Thymus (tissue), 11 donors: ENCODE measurements around the gene SIVA1. TPM values are rescaled to one million over a fixed set of nuclear protein-coding genes. Genes with fewer than 3 reads are reported as not detected.
"Not testable (repeated sequence)": the region's sequence is repeated elsewhere in the genome, so short reads cannot be mapped to it uniquely, and the experiment has no call there.

Experiments
- DNase-seq, 9 donors: peaks; one replicate each; pipeline ENCODE4 v3.0.0-alpha.2; 2013; ENCODE audit warnings: low spot score in 9 of 9, low read depth in 6 of 9, missing footprints in 1 of 9
- H3K27ac ChIP-seq, 2 donors: one replicate each; pipeline ENCODE4 v1.5.1; 2013; ENCODE audit warnings: control low read depth in 1 of 2, low read depth in 1 of 2, low read length in 1 of 2, mild to moderate bottlenecking in 1 of 2, moderate library complexity in 1 of 2
- H3K27me3 ChIP-seq, 2 donors: one replicate each; pipeline ENCODE4 v1.5.1; 2013; ENCODE audit warnings: low read length in 1 of 2; ENCODE audit not compliant: control insufficient read depth in 2 of 2, insufficient read depth in 1 of 2
- H3K36me3 ChIP-seq, 2 donors: one replicate each; pipeline ENCODE4 v1.5.1; 2013; ENCODE audit warnings: low read length in 1 of 2, mild to moderate bottlenecking in 1 of 2, moderate library complexity in 1 of 2; ENCODE audit not compliant: control insufficient read depth in 2 of 2, insufficient read depth in 2 of 2
- H3K4me1 ChIP-seq, 2 donors: one replicate each; pipeline ENCODE4 v1.5.1; 2013; ENCODE audit warnings: low read length in 2 of 2; ENCODE audit not compliant: control insufficient read depth in 2 of 2, insufficient read depth in 2 of 2
- H3K4me3 ChIP-seq, 2 donors: one replicate each; pipeline ENCODE4 v1.5.1; 2013; ENCODE audit warnings: low read length in 2 of 2, control low read depth in 1 of 2, mild to moderate bottlenecking in 1 of 2
- H3K9me3 ChIP-seq, 2 donors: one replicate each; pipeline ENCODE4 v1.5.1; 2013; ENCODE audit warnings: low read length in 1 of 2, mild to moderate bottlenecking in 1 of 2; ENCODE audit not compliant: control insufficient read depth in 2 of 2, insufficient read depth in 1 of 2
- WGBS: extraction: QIAGEN DNeasy Blood & Tissue Kit; methylation state at CpG from one replicate; pipeline ENCODE4 v1.1.7; 2013; 5-methylcytosine and 5-hydroxymethylcytosine counted together
- polyA plus RNA-seq: library from polyadenylated mRNA; stranded (reverse); fragments of 200-250 nt; gene quantifications from one replicate; pipeline ENCODE4 v1.2.3, GENCODE V29; 2013
- total RNA-seq: library from RNA; stranded (reverse); fragments of 120-200 nt; gene quantifications from one replicate; pipeline ENCODE4 v1.2.4, GENCODE V29; 2013
- donor health status: healthy.

The SIVA1 gene
- total and polyA plus RNA-seq, 2 donors, result 143 to 308 TPM

DNA sequence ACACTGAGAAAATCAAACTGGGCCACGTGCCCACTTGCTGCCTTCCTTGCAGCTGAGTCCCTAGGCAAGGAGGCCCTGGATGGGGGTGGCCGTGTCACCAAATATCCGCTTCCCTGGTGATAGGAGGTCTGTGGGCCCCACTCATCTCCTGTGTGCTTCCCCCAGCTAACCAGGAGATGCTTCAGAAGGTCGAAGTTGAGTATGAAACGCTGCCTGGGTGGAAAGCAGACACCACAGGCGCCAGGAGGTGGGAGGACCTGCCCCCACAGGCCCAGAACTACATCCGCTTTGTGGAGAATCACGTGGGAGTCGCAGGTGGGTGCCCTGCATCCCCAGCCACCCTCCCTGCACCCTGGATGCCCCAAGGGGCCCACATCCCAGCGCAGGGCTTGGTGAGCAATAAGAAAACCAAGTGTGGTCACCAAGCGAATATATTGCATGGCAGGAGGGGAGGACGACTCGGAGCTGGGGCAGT lies 6.8 kb upstream of the SIVA1 start:
- peak in 1 of 9 donors; percentile 62 for DNase-seq
- peaks cover 0 to 13% of the 10 kb centered on the region in 2 donors for H3K9me3 ChIP-seq

DNA sequence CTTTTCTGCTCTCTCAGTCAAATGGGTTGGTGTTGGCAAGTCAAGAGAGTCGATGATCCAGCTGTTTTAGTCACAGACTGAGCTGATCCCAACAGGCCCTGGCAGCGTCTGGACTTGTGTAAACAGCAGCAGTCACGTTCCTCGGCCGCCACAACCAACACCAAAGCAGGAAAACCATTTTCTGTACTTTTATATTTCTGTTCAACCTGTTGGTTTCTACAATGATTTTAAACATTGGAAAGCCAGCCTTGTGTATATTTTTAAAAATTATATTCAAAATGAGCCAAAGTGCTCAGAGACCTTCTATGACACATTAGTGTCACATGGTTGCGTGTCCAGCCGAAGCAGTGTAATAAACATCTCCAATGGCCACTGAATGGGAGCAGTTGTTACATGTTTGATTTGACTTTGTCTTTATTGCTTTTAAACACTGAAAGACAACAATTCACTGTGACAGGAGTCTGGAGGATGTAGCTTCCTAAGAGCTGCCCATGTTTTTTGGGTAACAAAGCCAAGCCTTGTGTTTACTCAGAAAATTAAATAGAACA lies 5.9 kb upstream of the SIVA1 start:
- WGBS, result 93% methylated on average over 7 of the region's 7 CpGs
- peak overlapping the region in 1 of 2 donors; percentile 49 for H3K27ac ChIP-seq
- no peak for DNase-seq

More for the DNA sequence above, 6.8 kb upstream of the SIVA1 start:
- H3K36me3 ChIP-seq, result no peaks in the 10 kb centered on the region
- H3K4me3 ChIP-seq, result no peak overlapping the region
- 81% methylated on average over 13 of the region's 13 CpGs for WGBS
- no peaks in the 10 kb centered on the region for H3K27me3 ChIP-seq
- peaks cover 0 to 48% of the 10 kb centered on the region in 2 donors for H3K4me1 ChIP-seq
- peak overlapping the region in 1 of 2 donors; percentile 74 for H3K27ac ChIP-seq

DNA sequence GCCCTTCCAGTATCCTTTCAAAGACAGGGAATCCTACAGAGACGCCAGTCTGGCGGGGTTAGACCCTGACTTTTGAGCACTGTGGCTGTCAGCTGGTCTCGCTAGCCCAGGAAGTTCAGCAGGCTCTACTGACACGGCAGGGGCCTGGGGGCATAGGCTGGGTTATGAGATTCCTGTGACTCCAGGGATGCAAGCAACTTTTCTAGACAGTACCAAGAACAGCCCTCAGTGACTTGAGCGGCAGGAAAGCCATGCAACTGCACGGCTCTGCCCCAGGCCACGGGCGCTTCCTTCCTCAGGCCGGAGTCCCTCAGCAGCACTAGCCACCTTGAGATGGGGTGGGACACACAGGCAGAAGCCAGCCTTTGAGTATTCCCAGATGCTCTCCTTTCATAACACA lies 5.1 kb upstream of the SIVA1 start:
- 81% methylated on average over 9 of the region's 9 CpGs for whole genome bisulfite sequencing
- Histone ChIP-seq H3K4me1 (peaks cover 4 to 54% of the 10 kb centered on the region in 2 donors), H3K36me3 (no peaks in the 10 kb centered on the region), H3K27ac (no peak overlapping the region), H3K4me3 (no peak overlapping the region), H3K9me3 (peaks cover 0 to 27% of the 10 kb centered on the region in 2 donors), H3K27me3 (no peaks in the 10 kb centered on the region)
- no peak for DNase-seq

More for the DNA sequence above, 5.9 kb upstream of the SIVA1 start:
- Histone ChIP-seq H3K4me1 (peaks cover 2 to 50% of the 10 kb centered on the region in 2 donors), H3K27me3 (no peaks in the 10 kb centered on the region), H3K9me3 (peaks cover 0 to 22% of the 10 kb centered on the region in 2 donors), H3K4me3 (no peak overlapping the region), H3K36me3 (no peaks in the 10 kb centered on the region)

DNA sequence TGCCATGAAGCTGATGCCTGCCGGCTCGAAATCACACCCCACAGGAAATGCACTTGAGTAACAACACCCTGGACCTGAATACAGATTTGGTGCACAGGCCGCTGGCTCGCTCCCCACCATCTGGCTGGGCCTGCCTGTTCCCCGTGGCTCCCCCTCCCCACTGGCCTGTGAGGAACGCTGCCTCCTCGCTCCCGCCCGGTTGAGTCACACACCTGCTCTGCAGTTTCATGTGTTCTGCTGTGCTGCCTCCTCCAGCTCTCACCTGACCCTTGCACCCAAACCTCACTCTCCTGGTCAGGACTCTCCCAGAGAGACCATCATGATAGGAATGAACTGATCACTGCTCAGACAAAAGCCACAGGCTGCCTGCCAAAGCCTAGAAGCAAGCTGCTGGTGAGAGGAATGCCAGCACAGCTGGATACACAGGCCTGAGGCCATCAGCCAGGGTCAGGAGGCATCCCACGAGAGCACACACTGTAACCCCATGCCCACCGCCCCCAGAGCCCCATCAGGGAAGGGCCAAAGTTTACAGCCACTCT lies 3.8 kb upstream of the SIVA1 start:
- H3K27me3 ChIP-seq, result no peaks in the 10 kb centered on the region
- WGBS, result 86% methylated on average over 11 of the region's 11 CpGs
- H3K36me3 ChIP-seq, result no peaks in the 10 kb centered on the region
- no peak for DNase-seq
- H3K9me3 ChIP-seq, result peaks cover 0 to 27% of the 10 kb centered on the region in 2 donors
- peaks cover 4 to 58% of the 10 kb centered on the region in 2 donors for H3K4me1 ChIP-seq
- no peak overlapping the region for H3K27ac ChIP-seq
- no peak overlapping the region for H3K4me3 ChIP-seq

DNA sequence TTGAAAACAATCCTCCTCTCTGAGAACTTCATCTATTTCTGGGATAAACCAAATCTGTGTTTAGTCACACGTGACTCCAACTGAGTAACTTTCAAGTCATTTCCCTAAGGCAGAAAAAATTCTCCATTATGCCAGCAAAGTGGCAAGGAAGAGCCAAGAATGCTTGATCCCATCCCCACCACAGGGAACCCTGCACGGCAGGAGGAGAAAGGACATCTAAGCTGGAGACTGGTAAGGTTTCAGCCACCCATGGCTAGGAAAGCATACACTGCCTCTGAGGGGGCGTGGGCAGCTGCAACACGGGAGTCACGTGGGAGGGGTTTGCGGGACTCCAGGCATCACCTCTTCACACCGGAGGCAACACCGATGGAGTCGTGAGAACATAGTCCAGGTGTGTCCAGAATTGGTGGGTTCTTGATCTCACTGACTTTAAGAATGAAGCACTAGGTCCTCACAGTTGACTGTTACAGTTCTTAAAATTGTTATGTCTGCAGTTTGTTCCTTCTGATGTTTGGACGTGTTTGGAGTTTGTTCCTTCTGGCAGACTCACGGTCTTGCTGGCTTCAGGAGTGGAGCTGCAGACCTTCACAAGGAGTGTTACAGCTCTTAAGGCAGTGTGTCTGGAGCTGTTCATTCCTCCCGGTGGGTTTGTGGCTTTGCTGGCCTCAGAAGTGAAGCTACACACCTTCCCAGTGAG lies 2.7 kb upstream of the SIVA1 start:
- Histone ChIP-seq H3K27ac (no peak overlapping the region), H3K4me1 (peaks cover 12 to 68% of the 10 kb centered on the region in 2 donors), H3K36me3 (peaks cover 0 to 9% of the 10 kb centered on the region in 2 donors), H3K4me3 (no peak overlapping the region), H3K27me3 (no peaks in the 10 kb centered on the region), H3K9me3 (peaks cover 0 to 27% of the 10 kb centered on the region in 2 donors)
- 96% methylated on average over 12 of the region's 12 CpGs for whole genome bisulfite sequencing
- no peak for DNase-seq

DNA sequence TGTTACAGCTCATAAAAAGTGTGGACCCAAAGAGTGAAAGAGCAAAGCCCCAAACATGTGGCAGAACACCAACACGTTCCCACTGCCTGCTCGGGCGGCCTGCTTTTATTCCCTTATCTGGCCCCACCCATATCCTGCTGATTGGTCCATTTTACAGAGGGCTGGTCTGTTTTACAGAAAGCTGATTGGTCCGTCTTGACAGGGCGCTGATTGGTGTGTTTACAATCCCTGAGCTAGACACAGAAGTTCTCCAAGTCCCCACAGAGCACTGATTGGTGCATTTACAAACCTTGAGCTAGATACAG lies 2.2 kb upstream of the SIVA1 start:
- not testable (repeated sequence) for H3K27ac ChIP-seq, H3K4me3 ChIP-seq, DNase-seq, H3K27me3 ChIP-seq
- Histone ChIP-seq H3K4me1 (peaks cover 17 to 68% of the 10 kb centered on the region in 2 donors), H3K9me3 (peaks cover 0 to 27% of the 10 kb centered on the region in 2 donors), H3K36me3 (peaks cover 0 to 14% of the 10 kb centered on the region in 2 donors)
- WGBS, result 97% methylated on average over 5 of the region's 5 CpGs

DNA sequence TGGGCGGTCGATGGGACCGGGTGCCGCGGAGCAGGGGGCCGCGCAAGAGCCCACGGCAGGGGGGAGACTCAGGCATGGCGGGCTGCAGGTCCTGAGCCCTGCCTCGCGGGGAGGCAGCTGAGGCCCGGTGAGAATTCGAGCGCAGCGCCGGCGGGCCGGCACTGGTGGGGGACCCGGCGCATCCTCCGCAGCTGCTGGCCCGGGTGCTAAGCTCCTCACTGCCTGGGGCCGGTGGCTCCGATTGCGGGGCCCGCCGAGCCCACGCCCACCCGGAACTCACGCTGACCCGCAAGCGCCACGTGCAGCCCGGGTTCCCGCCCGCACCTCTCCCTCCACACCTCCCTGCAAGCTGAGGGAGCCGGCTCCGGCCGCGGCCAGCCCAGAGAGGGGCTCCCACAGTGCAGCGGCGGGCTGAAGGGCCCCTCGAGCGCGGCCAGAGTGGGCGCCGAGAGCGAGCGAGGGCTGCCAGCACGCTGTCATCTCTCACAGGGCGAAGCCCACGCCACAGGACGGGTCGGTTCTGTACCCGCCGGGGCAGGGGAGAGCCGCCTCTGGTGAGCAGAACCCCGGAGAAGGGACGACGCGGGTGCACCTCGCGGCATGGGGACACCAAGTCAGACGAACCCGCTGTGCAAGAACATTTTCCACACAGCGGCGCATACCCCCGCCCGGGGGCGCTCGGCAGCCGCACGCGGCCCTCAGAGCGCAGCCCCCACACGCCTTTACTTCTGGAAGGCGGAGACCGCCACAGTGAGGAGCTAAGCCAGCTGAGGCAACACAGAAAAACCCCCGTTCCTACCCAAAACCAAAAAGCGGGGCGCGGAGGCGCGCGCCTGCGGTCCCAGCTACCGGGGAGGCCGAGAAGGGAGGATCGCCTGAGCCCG lies 1.2 kb upstream of the SIVA1 start:
- Histone ChIP-seq H3K9me3 (peaks cover 0 to 27% of the 10 kb centered on the region in 2 donors), H3K27me3 (no peaks in the 10 kb centered on the region), H3K4me3 (peak overlapping the region; percentile 90 to 97), H3K4me1 (peaks cover 28 to 68% of the 10 kb centered on the region in 2 donors), H3K36me3 (peaks cover 7 to 25% of the 10 kb centered on the region in 2 donors), H3K27ac (peak overlapping the region; percentile 67 to 96)
- WGBS, result 77% methylated on average over 90 of the region's 90 CpGs
- no peak for DNase-seq

DNA sequence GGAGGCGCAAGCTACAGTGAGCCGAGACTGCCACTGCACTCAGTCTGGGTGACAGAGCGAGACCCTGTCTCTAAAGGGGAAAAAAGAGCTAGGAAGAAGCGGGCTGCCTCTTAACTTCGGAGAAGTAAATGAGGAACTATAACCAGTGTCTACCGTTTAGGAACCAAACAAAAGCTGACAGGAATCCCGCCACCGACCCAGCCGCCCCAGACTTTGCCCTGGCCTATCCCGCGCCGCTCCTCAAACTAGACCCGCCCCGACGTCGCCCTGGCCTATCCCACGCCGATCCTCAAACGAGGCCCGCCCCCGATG lies 568 bp upstream of the SIVA1 start:
- DNase-seq, result no peak
- H3K4me1 ChIP-seq, result peaks cover 33 to 70% of the 10 kb centered on the region in 2 donors
- no peaks in the 10 kb centered on the region for H3K27me3 ChIP-seq
- H3K36me3 ChIP-seq, result peaks cover 7 to 30% of the 10 kb centered on the region in 2 donors
- H3K27ac ChIP-seq, result peak overlapping the region; percentile 67 to 96
- H3K4me3 ChIP-seq, result peak overlapping the region; percentile 90 to 97
- H3K9me3 ChIP-seq, result peaks cover 0 to 27% of the 10 kb centered on the region in 2 donors
- WGBS, result 2% methylated on average over 21 of the region's 21 CpGs
